Astrocyte of the cerebellum (primary cell): ENCODE data around the gene PRKACG.

Source experiments
- DNase-seq: peaks from one replicate; pipeline ENCODE4 v3.0.0-alpha.2; 2011; ENCODE audit warnings: low read depth
- H3K4me3 ChIP-seq: 2 replicates; pipeline ENCODE4 v1.5.1; 2011; ENCODE audit warnings: mild to moderate bottlenecking, low read depth, low read length, moderate library complexity
- in situ Hi-C: cut with HindIII; loops from 2 replicates; pipeline ENCODE4 v1.10.0; 2017; ENCODE audit warnings: low sequenced_read_pairs
- TF ChIP-seq, protein P1 (sequence below): IDR thresholded peaks from 2 replicates; pipeline ENCODE4 v1.5.1; 2012; ENCODE audit warnings: low read length, low read depth, moderate library complexity, mild to moderate bottlenecking; ENCODE audit errors: missing control alignments

PRKACG gene

DNA sequence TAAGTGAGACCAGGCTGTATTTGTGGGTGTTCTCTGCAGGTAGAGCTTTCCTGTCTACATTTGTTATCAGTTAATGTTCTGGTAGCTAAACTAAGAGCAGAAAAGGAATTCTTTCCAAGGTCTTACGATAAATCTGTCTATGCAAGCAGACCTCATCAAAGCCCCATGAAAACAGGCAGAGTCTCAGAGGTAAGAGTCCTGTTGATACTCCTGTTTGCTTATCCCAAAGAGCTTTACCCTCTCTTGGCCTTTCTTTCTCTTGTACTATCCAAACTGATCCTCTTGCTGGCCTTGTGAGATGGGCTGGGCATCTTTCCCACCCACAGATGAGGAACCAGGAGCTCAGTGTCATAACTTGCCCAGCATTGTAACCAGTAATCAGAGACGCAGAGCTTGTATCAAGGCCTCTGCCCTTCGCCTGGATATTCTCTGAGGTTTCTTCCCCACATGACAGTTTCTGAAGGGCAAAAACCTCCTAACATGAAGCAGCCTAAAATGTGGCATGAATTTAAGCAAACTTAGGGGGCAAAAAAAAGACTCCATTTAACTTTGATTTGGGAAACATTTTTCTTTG lies 33.5 kb downstream of the PRKACG start:
- DNase-seq: no peak
- no peak overlapping the region for H3K4me3 ChIP-seq
- in situ Hi-C loops: loop anchor here (25.0 kb wide), 1 partner anchor 393 kb away; no protein-coding TSS in a partner anchor
- TF ChIP-seq, protein P1, sequence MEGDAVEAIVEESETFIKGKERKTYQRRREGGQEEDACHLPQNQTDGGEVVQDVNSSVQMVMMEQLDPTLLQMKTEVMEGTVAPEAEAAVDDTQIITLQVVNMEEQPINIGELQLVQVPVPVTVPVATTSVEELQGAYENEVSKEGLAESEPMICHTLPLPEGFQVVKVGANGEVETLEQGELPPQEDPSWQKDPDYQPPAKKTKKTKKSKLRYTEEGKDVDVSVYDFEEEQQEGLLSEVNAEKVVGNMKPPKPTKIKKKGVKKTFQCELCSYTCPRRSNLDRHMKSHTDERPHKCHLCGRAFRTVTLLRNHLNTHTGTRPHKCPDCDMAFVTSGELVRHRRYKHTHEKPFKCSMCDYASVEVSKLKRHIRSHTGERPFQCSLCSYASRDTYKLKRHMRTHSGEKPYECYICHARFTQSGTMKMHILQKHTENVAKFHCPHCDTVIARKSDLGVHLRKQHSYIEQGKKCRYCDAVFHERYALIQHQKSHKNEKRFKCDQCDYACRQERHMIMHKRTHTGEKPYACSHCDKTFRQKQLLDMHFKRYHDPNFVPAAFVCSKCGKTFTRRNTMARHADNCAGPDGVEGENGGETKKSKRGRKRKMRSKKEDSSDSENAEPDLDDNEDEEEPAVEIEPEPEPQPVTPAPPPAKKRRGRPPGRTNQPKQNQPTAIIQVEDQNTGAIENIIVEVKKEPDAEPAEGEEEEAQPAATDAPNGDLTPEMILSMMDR: no peak

DNA sequence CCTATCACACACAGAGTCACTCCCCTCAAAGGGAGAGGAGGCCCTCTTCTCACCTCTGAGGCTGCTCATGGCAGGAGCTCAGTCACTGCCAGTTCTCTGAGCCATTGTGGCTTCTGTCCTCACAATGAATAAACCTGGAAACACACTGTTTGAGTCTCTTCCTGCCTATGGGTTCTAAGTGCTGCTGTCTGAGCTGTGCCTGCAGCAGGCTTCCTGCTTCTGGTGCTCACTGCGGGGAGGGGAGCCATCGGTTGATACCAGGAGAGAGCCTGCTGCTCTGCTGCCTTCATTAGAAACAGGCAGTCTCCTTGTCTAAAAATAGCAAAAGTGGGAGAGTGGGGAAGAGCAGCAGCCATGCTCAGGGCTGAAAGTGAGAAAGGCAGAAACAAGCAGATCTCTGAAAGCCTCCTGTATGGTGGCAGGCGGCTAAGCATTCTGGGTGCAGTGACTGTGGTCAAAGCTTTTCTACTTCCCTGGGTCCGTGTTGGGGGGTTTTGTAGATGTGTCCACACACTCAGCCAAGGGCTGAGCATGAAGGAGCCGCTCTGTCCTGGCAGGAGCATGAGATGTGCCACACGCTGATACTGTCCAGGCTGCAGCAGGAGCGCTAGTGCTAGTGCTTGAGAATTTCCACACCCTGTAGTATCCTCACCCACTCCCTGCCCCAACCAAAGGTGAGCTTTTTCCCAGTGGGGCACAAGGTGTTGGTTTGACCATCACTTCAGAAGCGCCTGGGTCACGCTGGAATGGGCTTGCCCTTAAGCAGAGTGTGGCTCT lies 34.2 kb downstream of the PRKACG start:
- DNase-seq: no peak
- no peak overlapping the region for H3K4me3 ChIP-seq
- in situ Hi-C loops: loop anchor here (25.0 kb wide), 1 partner anchor 392 kb away; no protein-coding TSS in a partner anchor
- TF ChIP-seq, protein P1: no peak

DNA sequence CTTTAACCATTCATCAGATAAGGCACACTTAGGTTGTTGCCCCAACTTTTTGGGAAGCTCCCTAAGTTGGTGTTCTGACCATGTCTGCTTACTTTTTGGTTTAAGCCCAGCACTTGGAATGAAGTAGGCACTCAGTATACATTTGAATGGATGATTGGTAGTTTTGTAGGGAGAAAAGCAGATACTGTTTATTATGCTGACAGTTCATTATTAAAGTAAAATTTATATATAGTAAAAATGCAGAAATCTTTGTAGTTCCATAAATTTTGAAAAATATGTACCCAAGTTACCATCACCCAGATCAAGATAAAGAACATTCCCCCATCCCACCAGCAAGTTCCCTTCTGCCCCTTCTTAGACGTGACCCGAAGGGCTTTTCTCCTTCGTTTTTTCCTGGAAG lies 35.4 kb downstream of the PRKACG start:
- in situ Hi-C loops: loop anchor here (25.0 kb wide), 1 partner anchor 391 kb away; no protein-coding TSS in a partner anchor
- H3K4me3 ChIP-seq: no peak overlapping the region
- no peak for DNase-seq
- TF ChIP-seq, protein P1: no peak

DNA sequence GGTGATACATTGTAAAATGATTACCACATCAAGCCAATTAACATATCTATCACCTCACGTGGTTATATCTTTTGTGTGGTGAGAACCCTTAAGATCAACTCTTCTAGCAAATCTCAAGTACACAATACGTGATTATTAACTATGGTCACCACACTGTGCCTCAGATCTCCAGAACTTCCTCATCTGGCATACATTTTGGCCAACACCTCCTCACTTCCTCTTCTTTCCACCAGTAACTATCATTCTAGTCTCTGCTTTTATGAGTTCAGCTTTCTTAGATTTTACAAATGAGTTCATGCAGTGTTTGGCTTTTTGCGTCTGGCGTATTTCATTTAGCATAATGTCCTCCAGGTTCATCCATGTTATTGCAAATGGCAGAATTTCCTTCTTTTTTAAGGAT lies 35.8 kb downstream of the PRKACG start:
- TF ChIP-seq, protein P1: no peak
- in situ Hi-C loops: loop anchor here (25.0 kb wide), 1 partner anchor 391 kb away; no protein-coding TSS in a partner anchor
- DNase-seq: no peak

DNA sequence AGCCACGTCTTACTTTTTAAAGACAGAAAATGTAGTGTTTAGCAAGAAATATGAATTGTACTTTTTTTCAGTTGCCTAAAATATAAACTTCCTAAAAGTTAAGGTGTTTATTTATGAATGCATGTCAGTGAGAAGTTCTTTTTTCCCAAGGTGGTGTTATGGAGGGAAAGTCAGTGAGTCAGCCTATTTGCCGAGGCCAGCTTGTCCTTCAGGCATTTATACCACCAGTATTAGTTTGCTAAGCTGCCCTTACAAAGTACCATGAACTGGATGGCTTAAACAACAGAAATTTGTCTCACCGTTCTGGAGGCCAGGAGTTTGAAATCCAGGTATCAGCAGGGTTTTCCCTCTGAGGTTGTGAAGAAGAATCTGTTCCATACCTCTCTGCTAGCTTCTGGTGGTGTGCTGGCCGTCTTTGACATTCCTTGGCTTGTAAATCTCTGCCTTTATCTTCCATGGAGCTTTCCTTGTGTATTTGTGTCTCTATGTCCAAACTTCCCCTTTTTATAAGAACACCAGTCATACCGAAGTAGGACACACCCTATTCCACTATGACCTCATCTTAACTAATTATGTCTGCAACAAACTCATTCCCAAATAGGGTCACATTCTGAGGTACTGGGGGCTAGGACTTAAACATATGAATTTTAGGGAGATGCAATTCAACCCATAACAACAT lies 38.4 kb downstream of the PRKACG start:
- no peak overlapping the region for H3K4me3 ChIP-seq

More for the DNA sequence above, 35.8 kb downstream of the PRKACG start:
- H3K4me3 ChIP-seq: no peak overlapping the region

DNA sequence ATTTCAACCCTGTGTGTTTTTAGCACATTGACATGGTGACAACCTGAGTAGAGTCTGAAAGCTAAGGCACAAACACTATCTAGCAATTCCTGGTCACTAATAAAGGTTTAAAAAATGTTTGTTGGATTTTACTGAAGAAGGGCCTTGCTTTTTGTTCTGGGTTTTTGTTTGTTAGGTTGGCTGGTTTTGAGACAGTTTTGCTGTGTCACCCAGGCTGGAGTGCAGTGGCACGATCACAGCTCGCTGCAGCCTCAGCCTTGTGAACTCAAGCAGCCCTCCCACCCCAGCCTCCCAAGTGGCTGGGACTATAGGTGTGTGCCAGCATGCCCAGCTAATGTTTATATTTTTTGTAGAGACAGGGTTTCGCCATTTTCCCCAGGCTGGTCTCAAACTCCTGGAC lies 39.0 kb downstream of the PRKACG start:
- in situ Hi-C loops: loop anchor here (25.0 kb wide), 1 partner anchor 388 kb away; no protein-coding TSS in a partner anchor
- TF ChIP-seq, protein P1: no peak
- no peak overlapping the region for H3K4me3 ChIP-seq
- DNase-seq: no peak

More for the DNA sequence above, 38.4 kb downstream of the PRKACG start:
- no peak for DNase-seq
- in situ Hi-C loops: loop anchor here (25.0 kb wide), 1 partner anchor 388 kb away; no protein-coding TSS in a partner anchor
- TF ChIP-seq, protein P1: no peak
